Muscle of leg (tissue), 11 donors: Measurements from ENCODE around the gene MISP. TPM values are rescaled to one million over a fixed set of nuclear protein-coding genes. Genes with fewer than 3 reads are reported as not detected.
A peak's percentile ranks its signal among the peaks of the same experiment; 100 is the strongest.
"Not testable (repeated sequence)": the region's sequence is repeated elsewhere in the genome, so short reads cannot be mapped to it uniquely, and the experiment has no call there.

Experiments
- DNase-seq: peaks from one replicate; pipeline ENCODE4 v3.0.0; 2013
- H3K27ac ChIP-seq: one replicate; pipeline ENCODE4 v1.5.1; 2013; ENCODE audit warnings: mild to moderate bottlenecking, low read length, control low read depth
- H3K27me3 ChIP-seq: one replicate; pipeline ENCODE4 v1.6.1; 2013; ENCODE audit warnings: low read length; ENCODE audit not compliant: control insufficient read depth, insufficient read depth
- H3K36me3 ChIP-seq: one replicate; pipeline ENCODE4 v1.6.1; 2013; ENCODE audit warnings: low read length; ENCODE audit not compliant: control insufficient read depth, insufficient read depth
- H3K4me1 ChIP-seq: one replicate; pipeline ENCODE4 v1.6.1; 2013; ENCODE audit warnings: low read length; ENCODE audit not compliant: control insufficient read depth, insufficient read depth
- H3K4me3 ChIP-seq: one replicate; pipeline ENCODE4 v1.5.1; 2013; ENCODE audit warnings: low read length, control low read depth
- H3K9me3 ChIP-seq: replicated peaks from 2 replicates; pipeline ENCODE4 v1.6.1; 2013; ENCODE audit warnings: low read depth, low read length; ENCODE audit not compliant: control insufficient read depth
- WGBS: methylation state at CpG from one replicate; pipeline ENCODE4 v1.1.5; 2013; ENCODE audit warnings: missing lambda C conversion rate; ENCODE audit not compliant: insufficient coverage; 5-methylcytosine and 5-hydroxymethylcytosine counted together
- polyA plus RNA-seq, 8 donors: library from polyadenylated mRNA; unstranded; fragments of 120-200 nt; gene quantifications; one replicate each; pipeline versions ENCODE4 v1.2.1 to v1.2.3, GENCODE V29; 2013; ENCODE audit warnings: inconsistent platforms in 1 of 8, low replicate concordance in 1 of 8; ENCODE audit not compliant: insufficient read length in 8 of 8, insufficient read depth in 1 of 8
- total RNA-seq: library from RNA; stranded (reverse); fragments of 120-200 nt; gene quantifications from one replicate; pipeline ENCODE4 v1.2.4, GENCODE V29; 2013

Gene MISP
- total and polyA plus RNA-seq, 9 donors = 0.09 to 11.6 (median 0.16) TPM; not detected in 1

GRCh38 chr19:723714-724113, 27.2 kb upstream of the MISP start:
- no peaks in the 10 kb centered on the region for H3K36me3 ChIP-seq
- no peaks in the 10 kb centered on the region for H3K9me3 ChIP-seq
- peaks cover 13% of the 10 kb centered on the region for H3K27me3 ChIP-seq
- DNase-seq = no peak
- WGBS = 83% methylated on average over 16 of the region's 18 CpGs
- H3K4me1 ChIP-seq = peaks cover 34% of the 10 kb centered on the region
- H3K4me3 ChIP-seq = no peak overlapping the region
- no peak overlapping the region for H3K27ac ChIP-seq

- peaks cover 2% of the 10 kb centered on the region for H3K27me3 ChIP-seq
- DNase-seq = no peak
- peaks cover 23% of the 10 kb centered on the region for H3K4me1 ChIP-seq
- H3K9me3 ChIP-seq = no peaks in the 10 kb centered on the region
- 87% methylated on average over 8 of the region's 13 CpGs for WGBS
- no peak overlapping the region for H3K27ac ChIP-seq
- H3K36me3 ChIP-seq = no peaks in the 10 kb centered on the region
- H3K4me3 ChIP-seq = no peak overlapping the region
Observed at GRCh38 chr19:725461-726089, 25.3 kb upstream of the MISP start.

- WGBS = 64% methylated on average over 42 of the region's 43 CpGs
- no peak overlapping the region for H3K4me3 ChIP-seq
- DNase-seq = no peak
- H3K36me3 ChIP-seq = peaks cover 7% of the 10 kb centered on the region
- peaks cover 18% of the 10 kb centered on the region for H3K4me1 ChIP-seq
- peak overlapping the region; percentile 69 for H3K27ac ChIP-seq
- no peaks in the 10 kb centered on the region for H3K9me3 ChIP-seq
- no peaks in the 10 kb centered on the region for H3K27me3 ChIP-seq
Observed at GRCh38 chr19:726993-727956, 23.6 kb upstream of the MISP start.

- 27% methylated on average over 25 of the region's 26 CpGs for WGBS
- no peak overlapping the region for H3K4me3 ChIP-seq
- DNase-seq = peak; percentile 68
- peaks cover 12% of the 10 kb centered on the region for H3K4me1 ChIP-seq
- H3K9me3 ChIP-seq = no peaks in the 10 kb centered on the region
- H3K36me3 ChIP-seq = peaks cover 7% of the 10 kb centered on the region
- no peaks in the 10 kb centered on the region for H3K27me3 ChIP-seq
- H3K27ac ChIP-seq = peak overlapping the region; percentile 69
Observed at GRCh38 chr19:728011-728410, 22.9 kb upstream of the MISP start.

GRCh38 chr19:729564-729963, 21.3 kb upstream of the MISP start:
- H3K9me3 ChIP-seq, H3K36me3 ChIP-seq, DNase-seq, H3K27ac ChIP-seq, H3K27me3 ChIP-seq, H3K4me3 ChIP-seq: not testable (repeated sequence)
- 89% methylated on average over 12 of the region's 15 CpGs for WGBS
- H3K4me1 ChIP-seq = peaks cover 15% of the 10 kb centered on the region

DNA sequence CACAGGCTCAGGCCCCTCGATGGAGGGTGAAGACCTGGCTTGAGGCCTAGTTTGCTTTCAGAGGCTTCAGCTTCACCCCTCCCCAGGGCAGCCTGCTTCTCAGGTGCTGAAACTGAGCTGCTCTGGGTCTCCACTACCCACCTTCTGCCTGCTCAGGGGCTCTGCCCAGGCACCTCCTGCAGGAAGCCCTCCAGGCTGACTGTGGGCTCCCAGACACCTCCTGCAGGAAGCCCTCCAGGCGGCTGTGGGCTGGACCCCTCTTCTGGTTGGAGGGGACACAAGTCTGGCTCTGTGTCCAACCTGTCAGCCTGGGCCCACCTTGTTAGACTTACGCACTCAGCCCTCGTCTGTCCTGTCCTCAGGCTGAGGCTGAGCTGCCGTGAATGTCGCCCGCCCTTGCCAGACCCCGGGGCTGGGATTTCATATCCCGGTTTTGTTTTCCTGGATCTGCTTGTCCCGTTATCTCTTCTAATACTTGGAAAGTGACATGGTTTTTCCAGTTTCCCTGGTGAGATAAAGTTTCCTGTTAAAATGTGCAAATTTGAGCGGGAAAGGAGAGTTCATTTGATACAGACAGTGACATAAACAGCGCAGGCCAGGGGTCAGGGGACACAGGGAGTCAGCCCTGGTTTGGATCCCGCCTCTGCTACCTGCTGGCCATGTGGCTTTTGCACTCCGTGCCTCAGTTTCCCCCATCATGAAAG, 20.8 kb upstream of the MISP start:
- Histone ChIP-seq H3K27ac (no peak overlapping the region), H3K4me3 (no peak overlapping the region), H3K4me1 (peaks cover 15% of the 10 kb centered on the region), H3K36me3 (peaks cover 7% of the 10 kb centered on the region), H3K9me3 (no peaks in the 10 kb centered on the region), H3K27me3 (no peaks in the 10 kb centered on the region)
- no peak for DNase-seq
- 65% methylated on average over 12 of the region's 14 CpGs for WGBS

DNA sequence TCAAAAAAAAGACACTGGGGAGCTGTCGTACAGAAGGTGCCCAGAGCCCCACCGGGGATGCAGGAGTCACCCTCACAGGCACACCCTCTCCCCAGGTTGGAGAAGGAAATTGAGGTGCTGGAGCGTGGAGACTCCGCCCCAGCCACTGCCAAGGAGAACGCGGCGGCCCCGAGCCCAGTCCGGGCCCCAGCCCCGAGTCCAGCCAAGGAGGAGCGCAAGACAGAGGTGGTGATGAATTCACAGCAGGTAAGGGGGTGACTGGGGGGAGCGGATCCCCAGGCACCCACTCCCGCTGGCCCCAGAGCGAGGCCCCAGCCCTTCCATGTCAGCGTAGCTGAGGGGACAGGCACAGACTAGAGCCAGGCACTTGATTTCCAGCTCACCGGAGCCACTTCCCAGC, 19.9 kb upstream of the MISP start:
- no peaks in the 10 kb centered on the region for H3K9me3 ChIP-seq
- peaks cover 15% of the 10 kb centered on the region for H3K4me1 ChIP-seq
- no peak overlapping the region for H3K4me3 ChIP-seq
- H3K27me3 ChIP-seq = no peaks in the 10 kb centered on the region
- peaks cover 7% of the 10 kb centered on the region for H3K36me3 ChIP-seq
- no peak overlapping the region for H3K27ac ChIP-seq
- DNase-seq = no peak
- 94% methylated on average over 8 of the region's 16 CpGs for WGBS

GRCh38 chr19:732148-733069, 18.5 kb upstream of the MISP start:
- 69% methylated on average over 18 of the region's 24 CpGs for WGBS

GRCh38 chr19:734716-735115, 16.2 kb upstream of the MISP start:
- no peak overlapping the region for H3K27ac ChIP-seq
- no peak overlapping the region for H3K4me3 ChIP-seq
- H3K27me3 ChIP-seq = no peaks in the 10 kb centered on the region
- H3K4me1 ChIP-seq = peaks cover 2% of the 10 kb centered on the region
- WGBS = 50% methylated on average over 2 of the region's 13 CpGs
- DNase-seq = no peak
- H3K9me3 ChIP-seq = no peaks in the 10 kb centered on the region
- H3K36me3 ChIP-seq = peaks cover 13% of the 10 kb centered on the region

More at GRCh38 chr19:732148-733069, 18.5 kb upstream of the MISP start:
- DNase-seq = no peak
- H3K4me3 ChIP-seq = no peak overlapping the region
- no peak overlapping the region for H3K27ac ChIP-seq
- no peaks in the 10 kb centered on the region for H3K27me3 ChIP-seq
- peaks cover 13% of the 10 kb centered on the region for H3K36me3 ChIP-seq
- no peaks in the 10 kb centered on the region for H3K9me3 ChIP-seq
- peaks cover 12% of the 10 kb centered on the region for H3K4me1 ChIP-seq
